T-cell (primary cell): Measurements from ENCODE around the gene ARMC8. TPM values are rescaled to one million over a fixed set of nuclear protein-coding genes. Genes with fewer than 3 reads are reported as not detected.

ENCODE experiments used
- ATAC-seq, 4 experiments: fragments of 200-7000 bp in 3 of 4; fragments of 150-1000 bp in 1 of 4; cut with Tn5 transposase; replicated peaks in 1 of 4; 1 replicate in 3 of 4; 2 replicates in 1 of 4; pipeline ENCODE4 v1.10.0; 2021; ENCODE audit warnings: moderate library complexity in 3 of 4, mild to moderate bottlenecking in 2 of 4, moderate number of reproducible peaks in 1 of 4
- CTCF ChIA-PET, 2 donors: fragments of 300-600 bp; sonication (Branson Sonifier 250); formaldehyde crosslinking; loops; one replicate each; lab custom pipeline; 2022; ENCODE audit warnings: antibody characterized with exemption in 2 of 2; lab: Charles Lee
- POLR2A ChIA-PET, 2 donors: fragments of 300-600 bp; sonication (Branson Sonifier 250); formaldehyde crosslinking; loops; one replicate each; lab custom pipeline; 2022; ENCODE audit warnings: antibody characterized with exemption in 2 of 2; lab: Charles Lee
- DNase-seq, 35 experiments: peaks; one replicate each; pipeline versions ENCODE4 v3.0.0 to v3.0.0-alpha.2; 2013 to 2023
- H3K27ac ChIP-seq: one replicate; pipeline ENCODE4 v1.5.1; 2013; ENCODE audit warnings: low read length
- H3K27me3 ChIP-seq, 2 experiments: replicated peaks in 1 of 2; 1 replicate in 1 of 2; 2 replicates in 1 of 2; pipeline versions ENCODE4 v1.6.1 to v1.7.0; 2013; ENCODE audit warnings: low read length in 1 of 2, mixed read lengths in 1 of 2; ENCODE audit not compliant: control insufficient read depth in 2 of 2, insufficient read depth in 2 of 2; ENCODE audit errors: extremely low read depth in 1 of 2
- H3K36me3 ChIP-seq, 2 donors: 1 replicate in 1 of 2; 2 replicates in 1 of 2; pipeline versions ENCODE4 v1.6.1 to v1.7.0; 2013; ENCODE audit warnings: low read length in 1 of 2; ENCODE audit not compliant: control insufficient read depth in 2 of 2, insufficient read depth in 1 of 2; ENCODE audit errors: extremely low read depth in 1 of 2
- H3K4me1 ChIP-seq, 2 experiments: 1 replicate in 1 of 2; 2 replicates in 1 of 2; pipeline versions ENCODE4 v1.6.1 to v1.7.0; 2013; ENCODE audit warnings: low read length in 2 of 2, mixed read lengths in 1 of 2; ENCODE audit not compliant: insufficient read depth in 2 of 2, control insufficient read depth in 1 of 2; ENCODE audit errors: extremely low read depth in 1 of 2
- H3K4me3 ChIP-seq, 2 donors: 1 replicate in 1 of 2; 2 replicates in 1 of 2; pipeline versions ENCODE4 v1.5.1 to v1.7.0; 2013; ENCODE audit warnings: mild to moderate bottlenecking in 2 of 2, low read length in 1 of 2, moderate library complexity in 1 of 2; ENCODE audit not compliant: control insufficient read depth in 1 of 2; ENCODE audit errors: extremely low read depth in 1 of 2
- H3K9me3 ChIP-seq: 2 replicates; pipeline ENCODE4 v1.7.0; 2013
- H3K27ac Mint-ChIP-seq, 2 donors: one replicate each; pipeline ENCODE4 v1.8.0; 2020 to 2021; ENCODE audit warnings: mild to moderate bottlenecking in 2 of 2, mixed read lengths in 2 of 2
- H3K27me3 Mint-ChIP-seq, 2 donors: one replicate each; pipeline ENCODE4 v1.8.0; 2021 to 2022; ENCODE audit warnings: mixed read lengths in 2 of 2
- H3K36me3 Mint-ChIP-seq: one replicate; pipeline ENCODE4 v1.8.0; 2021; ENCODE audit warnings: mixed read lengths
- H3K4me1 Mint-ChIP-seq, 3 donors: one replicate each; pipeline ENCODE4 v1.8.0; 2020 to 2022; ENCODE audit warnings: mixed read lengths in 3 of 3, mild to moderate bottlenecking in 1 of 3
- H3K4me3 Mint-ChIP-seq, 3 donors: one replicate each; pipeline ENCODE4 v1.8.0; 2020 to 2022; ENCODE audit warnings: mild to moderate bottlenecking in 3 of 3, mixed read lengths in 3 of 3, moderate library complexity in 3 of 3
- H3K9me3 Mint-ChIP-seq, 3 donors: one replicate each; pipeline ENCODE4 v1.8.0; 2020 to 2022; ENCODE audit warnings: mixed read lengths in 3 of 3
- WGBS: methylation state at CpG from one replicate; pipeline ENCODE4 v1.1.5; 2013; ENCODE audit warnings: missing lambda C conversion rate; ENCODE audit not compliant: insufficient coverage; 5-methylcytosine and 5-hydroxymethylcytosine counted together
- total RNA-seq, 35 experiments: library from RNA in 6 of 35; stranded (reverse) in 6 of 35; fragments of 120-200 nt in 1 of 35; gene quantifications; one replicate each; pipeline versions ENCODE4 v1.2.1 to v1.2.4 and lab custom pipeline; 2013 to 2026

The ARMC8 gene
- total RNA-seq, 5 donors from 2014 or later (not counting 1 experiment from before 2014, with no cell fraction given) = 55.0 to 79.8 (median 58.6) TPM

GRCh38 chr3:138219255-138219654 is 32.2 kb downstream of the ARMC8 start:
- DNase-seq (no peak), ATAC-seq (no peak)
- no peaks in the 10 kb centered on the region for H3K27me3 ChIP-seq
- ChIA-PET CTCF (interaction anchor here in 1 of 2 donors (0.6 kb wide), 1 partner anchor 92 kb away, joined by 8 read pairs; no protein-coding TSS in a partner anchor), POLR2A (no interaction called here)
- no CpG with 5 or more reads among the region's 1 CpG for WGBS
- Mint-ChIP-seq H3K4me3 (no peak overlapping the region), H3K27me3 (no peaks in the 10 kb centered on the region), H3K4me1 (peaks cover 42 to 60% (median 43%) of the 10 kb centered on the region in 3 donors), H3K9me3 (no peaks in the 10 kb centered on the region), H3K36me3 (peaks cover 22% of the 10 kb centered on the region), H3K27ac (no peak overlapping the region)
- peaks cover 0 to 4% of the 10 kb centered on the region in 2 experiments for H3K4me1 ChIP-seq
- H3K36me3 ChIP-seq = peaks cover 0 to 20% of the 10 kb centered on the region in 2 donors
- no peak overlapping the region for H3K27ac ChIP-seq
- H3K4me3 ChIP-seq = no peak overlapping the region
- no peaks in the 10 kb centered on the region for H3K9me3 ChIP-seq

GRCh38 chr3:138220242-138220641 is 33.1 kb downstream of the ARMC8 start:
- Histone ChIP-seq H3K27me3 (no peaks in the 10 kb centered on the region), H3K4me1 (peaks cover 0 to 4% of the 10 kb centered on the region in 2 experiments), H3K36me3 (peaks cover 0 to 30% of the 10 kb centered on the region in 2 donors), H3K4me3 (no peak overlapping the region), H3K27ac (no peak overlapping the region), H3K9me3 (no peaks in the 10 kb centered on the region)
- Mint-ChIP-seq H3K9me3 (no peaks in the 10 kb centered on the region), H3K27ac (no peak overlapping the region), H3K4me1 (peaks cover 42 to 59% (median 42%) of the 10 kb centered on the region in 3 donors), H3K4me3 (no peak overlapping the region), H3K27me3 (no peaks in the 10 kb centered on the region), H3K36me3 (peaks cover 30% of the 10 kb centered on the region)
- DNase-seq (no peak), ATAC-seq (no peak)
- no CpG with 5 or more reads among the region's 1 CpG for whole genome bisulfite sequencing
- POLR2A ChIA-PET = interaction anchor here in 1 of 2 donors (0.6 kb wide), 1 partner anchor 73 kb away, joined by 3 read pairs; no protein-coding TSS in a partner anchor
- CTCF ChIA-PET = no interaction called here

- peak overlapping the region in 1 of 2 donors; percentile 39 for H3K27ac Mint-ChIP-seq
These were observed 33.7 kb downstream of the ARMC8 start for GRCh38 chr3:138220788-138221187.

GRCh38 chr3:138222131-138222941 is 35.2 kb downstream of the ARMC8 start:
- ATAC-seq = no peak
- H3K36me3 ChIP-seq = peaks cover 0 to 47% of the 10 kb centered on the region in 2 donors
- WGBS = no CpG with 5 or more reads among the region's 2 CpGs
- H3K4me1 ChIP-seq = peaks cover 0 to 4% of the 10 kb centered on the region in 2 experiments
- CTCF ChIA-PET = no interaction called here
- H3K9me3 ChIP-seq = no peaks in the 10 kb centered on the region
- no peak overlapping the region for H3K4me3 ChIP-seq
- no peak overlapping the region for H3K27ac ChIP-seq
- peak overlapping the region; percentile 66 to 78 for H3K27ac Mint-ChIP-seq
- no peak for DNase-seq
- H3K27me3 Mint-ChIP-seq = no peaks in the 10 kb centered on the region
- no peaks in the 10 kb centered on the region for H3K27me3 ChIP-seq
- POLR2A ChIA-PET = interaction anchor here in 1 of 2 donors (0.5 to 0.6 kb wide), 2 partner anchors 38 to 75 kb away, joined by 3 to 10 read pairs; no protein-coding TSS in a partner anchor
- H3K4me3 Mint-ChIP-seq = no peak overlapping the region
- H3K9me3 Mint-ChIP-seq = no peaks in the 10 kb centered on the region
- peaks cover 47% of the 10 kb centered on the region for H3K36me3 Mint-ChIP-seq
- H3K4me1 Mint-ChIP-seq = peaks cover 40 to 50% (median 40%) of the 10 kb centered on the region in 3 donors

More at GRCh38 chr3:138220788-138221187, 33.7 kb downstream of the ARMC8 start:
- Mint-ChIP-seq H3K27me3 (no peaks in the 10 kb centered on the region), H3K4me1 (peaks cover 42 to 59% (median 42%) of the 10 kb centered on the region in 3 donors), H3K36me3 (peaks cover 34% of the 10 kb centered on the region), H3K9me3 (no peaks in the 10 kb centered on the region), H3K4me3 (no peak overlapping the region)
- ChIA-PET POLR2A (interaction anchor here in 1 of 2 donors (0.6 kb wide), 1 partner anchor 73 kb away, joined by 3 read pairs; no protein-coding TSS in a partner anchor), CTCF (no interaction called here)
- no peaks in the 10 kb centered on the region for H3K9me3 ChIP-seq
- no peak overlapping the region for H3K4me3 ChIP-seq
- WGBS = 100% methylated on average over 2 of the region's 4 CpGs
- DNase-seq = no peak
- peaks cover 0 to 36% of the 10 kb centered on the region in 2 donors for H3K36me3 ChIP-seq
- no peak overlapping the region for H3K27ac ChIP-seq
- ATAC-seq = no peak
- no peaks in the 10 kb centered on the region for H3K27me3 ChIP-seq
- H3K4me1 ChIP-seq = peaks cover 0 to 4% of the 10 kb centered on the region in 2 experiments

DNA sequence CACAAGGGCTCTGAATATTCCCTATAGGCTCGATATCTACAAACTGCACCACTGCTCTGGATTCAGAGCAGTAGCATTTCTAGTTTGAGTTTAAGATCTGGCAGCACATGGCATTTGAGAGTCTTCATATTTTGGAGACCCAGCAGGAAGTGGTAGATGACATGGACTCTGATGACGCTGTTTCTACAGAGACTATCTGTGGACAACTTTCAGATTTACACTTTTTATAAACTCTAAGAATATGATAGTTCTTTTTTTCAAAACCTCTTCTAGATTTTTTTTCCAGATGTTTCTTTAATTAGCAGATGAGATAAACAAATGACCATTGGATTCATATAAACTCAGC is 35.8 kb downstream of the ARMC8 start:
- DNase-seq (peak in 1 of 35 experiments; percentile 8), ATAC-seq (peak in 1 of 4 experiments; percentile 48)
- Mint-ChIP-seq H3K9me3 (no peaks in the 10 kb centered on the region), H3K4me1 (peaks cover 35 to 46% (median 36%) of the 10 kb centered on the region in 3 donors), H3K27me3 (no peaks in the 10 kb centered on the region), H3K27ac (peak overlapping the region; percentile 66 to 68), H3K4me3 (no peak overlapping the region), H3K36me3 (peaks cover 47% of the 10 kb centered on the region)
- WGBS = no CpG with 5 or more reads among the region's 2 CpGs
- Histone ChIP-seq H3K27ac (no peak overlapping the region), H3K36me3 (peaks cover 0 to 49% of the 10 kb centered on the region in 2 donors), H3K4me3 (no peak overlapping the region), H3K4me1 (peaks cover 0 to 4% of the 10 kb centered on the region in 2 experiments), H3K9me3 (no peaks in the 10 kb centered on the region), H3K27me3 (no peaks in the 10 kb centered on the region)
- CTCF ChIA-PET = no interaction called here
- POLR2A ChIA-PET = interaction anchor here in 1 of 2 donors (0.5 kb wide), 1 partner anchor 39 kb away, joined by 10 read pairs; no protein-coding TSS in a partner anchor

DNA sequence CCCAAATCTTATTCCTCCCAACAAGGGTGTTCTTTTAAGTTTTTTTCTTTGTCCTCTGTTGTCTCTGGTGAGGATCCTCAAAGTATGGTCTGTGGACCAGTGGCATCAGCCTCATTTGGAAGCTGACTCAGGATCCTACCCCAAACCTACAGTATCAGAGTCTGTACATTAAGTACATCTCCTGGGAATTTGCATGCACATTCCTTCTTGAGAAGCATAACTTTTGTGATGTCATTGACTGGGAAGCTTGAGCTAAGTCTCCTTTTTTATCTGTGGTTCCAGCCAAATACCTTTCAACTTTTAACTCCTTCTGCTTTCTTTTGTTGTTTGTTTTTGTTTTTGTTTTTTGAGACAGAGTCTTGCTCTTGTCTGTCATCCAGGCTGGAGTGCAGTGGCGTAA is 40.5 kb downstream of the ARMC8 start:
- CTCF ChIA-PET = no interaction called here
- POLR2A ChIA-PET = no interaction called here
- peaks cover 0 to 1% of the 10 kb centered on the region in 2 experiments for H3K4me1 ChIP-seq
- H3K9me3 ChIP-seq = no peaks in the 10 kb centered on the region
- H3K27me3 ChIP-seq = no peaks in the 10 kb centered on the region
- peaks cover 0 to 68% of the 10 kb centered on the region in 2 donors for H3K36me3 ChIP-seq
- Mint-ChIP-seq H3K9me3 (no peaks in the 10 kb centered on the region), H3K27ac (no peak overlapping the region), H3K4me3 (no peak overlapping the region), H3K4me1 (peaks cover 0 to 4% (median 4%) of the 10 kb centered on the region in 3 donors), H3K27me3 (no peaks in the 10 kb centered on the region), H3K36me3 (peaks cover 70% of the 10 kb centered on the region)
- DNase-seq = no peak
- H3K4me3 ChIP-seq = no peak overlapping the region
- no peak for ATAC-seq
- WGBS = 89% methylated on average over 1 of the region's 1 CpG
- H3K27ac ChIP-seq = no peak overlapping the region
